ENCODE results near the gene NAGLU. TPM values are rescaled to one million over a fixed set of nuclear protein-coding genes. Genes with fewer than 3 reads are reported as not detected.
"Not testable (repeated sequence)": the region's sequence is repeated elsewhere in the genome, so short reads cannot be mapped to it uniquely, and the experiment has no call there.

The NAGLU gene
- polyA plus RNA-seq, 1 donor, result 18.7 TPM

GRCh38 chr17:42544874-42545283 is 8.8 kb downstream of the NAGLU start:
- DNase-seq (ENCODE audit: low read depth), result no peak

GRCh38 chr17:42545755-42546505 is 9.9 kb downstream of the NAGLU start:
- DNase-seq (ENCODE audit: low read depth), result not testable (repeated sequence)

- no peak for DNase-seq (ENCODE audit: low read depth)
Observed at GRCh38 chr17:42547001-42547461, 11.0 kb downstream of the NAGLU start.

GRCh38 chr17:42547698-42548069 is 11.6 kb downstream of the NAGLU start:
- no peak for DNase-seq (ENCODE audit: low read depth)

- no peak for DNase-seq (ENCODE audit: low read depth)
Observed at GRCh38 chr17:42548070-42548837, 12.2 kb downstream of the NAGLU start.

- DNase-seq (ENCODE audit: low read depth), result no peak
Observed at GRCh38 chr17:42548993-42549755, 13.1 kb downstream of the NAGLU start.

GRCh38 chr17:42552736-42553135 is 16.7 kb downstream of the NAGLU start, which contains the start of gene HSD17B1:
TSS of gene HSD17B1 (plus strand) at chr17:42552923. CDS start at chr17:42552934, 11 bp downstream.
- not testable (repeated sequence) for DNase-seq (ENCODE audit: low read depth)

GRCh38 chr17:42553161-42553818 is 17.2 kb downstream of the NAGLU start:
- DNase-seq (ENCODE audit: low read depth), result no peak

GRCh38 chr17:42553866-42554249 is 17.8 kb downstream of the NAGLU start:
- no peak for DNase-seq (ENCODE audit: low read depth)

GRCh38 chr17:42554250-42555121 is 18.4 kb downstream of the NAGLU start:
- DNase-seq (ENCODE audit: low read depth), result no peak

- no peak for DNase-seq (ENCODE audit: low read depth)
Observed at GRCh38 chr17:42555122-42555622, 19.1 kb downstream of the NAGLU start.

- DNase-seq (ENCODE audit: low read depth), result not testable (repeated sequence)
Observed at GRCh38 chr17:42555961-42556617, 20.0 kb downstream of the NAGLU start.

GRCh38 chr17:42559075-42559474 is 23.0 kb downstream of the NAGLU start:
- DNase-seq (ENCODE audit: low read depth), result no peak

GRCh38 chr17:42560246-42560645 is 24.2 kb downstream of the NAGLU start:
- DNase-seq (ENCODE audit: low read depth), result no peak

- DNase-seq (ENCODE audit: low read depth), result peak; percentile 97
Observed at GRCh38 chr17:42561897-42562387, 25.9 kb downstream of the NAGLU start, which contains the start of gene COASY. TSS of gene COASY (plus strand) at chr17:42562148. CDS start at chr17:42562623, 475 bp downstream.

- no peak for DNase-seq (ENCODE audit: low read depth)
Observed at GRCh38 chr17:42562388-42563142, 26.5 kb downstream of the NAGLU start.

GRCh38 chr17:42563143-42563509 is 27.1 kb downstream of the NAGLU start:
- no peak for DNase-seq (ENCODE audit: low read depth)

- DNase-seq (ENCODE audit: low read depth), result no peak
Observed at GRCh38 chr17:42563543-42563942, 27.5 kb downstream of the NAGLU start.

GRCh38 chr17:42563950-42564349 is 27.9 kb downstream of the NAGLU start:
- no peak for DNase-seq (ENCODE audit: low read depth)

All from forelimb muscle (tissue), 1 donor.